HG03460 (cell line): ENCODE data around the gene PHKG2.
A peak's percentile ranks its signal among the peaks of the same experiment; 100 is the strongest.

Experiments
- ATAC-seq: cut with Tn5 transposase; IDR thresholded peaks from one replicate; pipeline ENCODE4 v1.9.1; 2021; ENCODE audit not compliant: unreplicated experiment

Gene PHKG2

GRCh38 chr16:30773826-30774225 lies 25.6 kb downstream of the PHKG2 start:
- no peak for ATAC-seq

- no peak for ATAC-seq
Observed at GRCh38 chr16:30774367-30775130, 26.3 kb downstream of the PHKG2 start.

- no peak for ATAC-seq
Observed at GRCh38 chr16:30775131-30775391, 26.8 kb downstream of the PHKG2 start.

GRCh38 chr16:30775392-30776188 lies 27.4 kb downstream of the PHKG2 start:
- ATAC-seq: peak; percentile 61

GRCh38 chr16:30777591-30778297 lies 29.5 kb downstream of the PHKG2 start:
- ATAC-seq: no peak

- no peak for ATAC-seq
Observed at GRCh38 chr16:30778549-30779244, 30.5 kb downstream of the PHKG2 start.

- no peak for ATAC-seq
Observed at GRCh38 chr16:30779596-30779995, 31.4 kb downstream of the PHKG2 start.

GRCh38 chr16:30780021-30780420 lies 31.8 kb downstream of the PHKG2 start:
- ATAC-seq: no peak

GRCh38 chr16:30780549-30780948 lies 32.3 kb downstream of the PHKG2 start:
- ATAC-seq: no peak

GRCh38 chr16:30782486-30783279 lies 34.5 kb downstream of the PHKG2 start:
- ATAC-seq: no peak

GRCh38 chr16:30783280-30784109 lies 35.3 kb downstream of the PHKG2 start:
- no peak for ATAC-seq

- ATAC-seq: no peak
Observed at GRCh38 chr16:30784215-30784614, 36.0 kb downstream of the PHKG2 start.

- no peak for ATAC-seq
Observed at GRCh38 chr16:30785126-30786106, 37.2 kb downstream of the PHKG2 start.

GRCh38 chr16:30786115-30786935 lies 38.1 kb downstream of the PHKG2 start:
- ATAC-seq: no peak

- ATAC-seq: no peak
Observed at GRCh38 chr16:30786936-30787612, 38.8 kb downstream of the PHKG2 start, which contains the start of gene ZNF629. Gene ZNF629, minus strand, starts transcription at chr16:30787205. Its CDS starts 2,723 bp downstream, at chr16:30784482.

- no peak for ATAC-seq
Observed at GRCh38 chr16:30787613-30788378, 39.6 kb downstream of the PHKG2 start.
